Activated naive CD8-positive, alpha-beta T cell treated with anti-CD3 and anti-CD28 coated beads for 36 hours (primary cell): ENCODE measurements around the gene KRTAP10-9. TPM values are rescaled to one million over a fixed set of nuclear protein-coding genes. Genes with fewer than 3 reads are reported as not detected.
A peak's percentile ranks its signal among the peaks of the same experiment; 100 is the strongest.
"Not testable (repeated sequence)": the region's sequence is repeated elsewhere in the genome, so short reads cannot be mapped to it uniquely, and the experiment has no call there.

Source experiments
- DNase-seq: peaks from one replicate; pipeline ENCODE4 v3.0.0; 2021
- H3K27ac Mint-ChIP-seq: one replicate; pipeline ENCODE4 v1.8.0; 2022; ENCODE audit warnings: mild to moderate bottlenecking, moderate library complexity, mixed read lengths
- H3K27me3 Mint-ChIP-seq: one replicate; pipeline ENCODE4 v1.8.0; 2022; ENCODE audit warnings: mild to moderate bottlenecking, mixed read lengths
- H3K36me3 Mint-ChIP-seq: one replicate; pipeline ENCODE4 v1.8.0; 2021; ENCODE audit warnings: mild to moderate bottlenecking, mixed read lengths
- H3K4me1 Mint-ChIP-seq: one replicate; pipeline ENCODE4 v1.8.0; 2021; ENCODE audit warnings: mixed read lengths
- H3K4me3 Mint-ChIP-seq: one replicate; pipeline ENCODE4 v1.8.0; 2022; ENCODE audit warnings: mild to moderate bottlenecking, moderate library complexity, mixed read lengths
- H3K9me3 Mint-ChIP-seq: one replicate; pipeline ENCODE4 v1.8.0; 2022; ENCODE audit warnings: mixed read lengths
- total RNA-seq, 2 experiments: library from RNA; stranded (reverse); gene quantifications; one replicate each; pipeline ENCODE4 v1.2.3, GENCODE V29; 2021

KRTAP10-9 gene
- total RNA-seq, 2 experiments from 2014 or later, result not detected

- H3K27me3 Mint-ChIP-seq, result no peaks in the 10 kb centered on the region
- H3K9me3 Mint-ChIP-seq, result peaks cover 26% of the 10 kb centered on the region
- no peak for DNase-seq
- H3K4me1 Mint-ChIP-seq, result peaks cover 24% of the 10 kb centered on the region
- H3K36me3 Mint-ChIP-seq, result peaks cover 24% of the 10 kb centered on the region
- H3K4me3 Mint-ChIP-seq, result no peak overlapping the region
- H3K27ac Mint-ChIP-seq, result no peak overlapping the region
Observed at GRCh38 chr21:44616591-44616926, 10.3 kb upstream of the KRTAP10-9 start.

- Mint-ChIP-seq H3K4me3 (no peak overlapping the region), H3K27me3 (no peaks in the 10 kb centered on the region), H3K27ac (no peak overlapping the region), H3K9me3 (peaks cover 27% of the 10 kb centered on the region), H3K36me3 (peaks cover 24% of the 10 kb centered on the region), H3K4me1 (peaks cover 24% of the 10 kb centered on the region)
- DNase-seq, result no peak
Observed at GRCh38 chr21:44617071-44617501, 9.8 kb upstream of the KRTAP10-9 start.

- H3K36me3 Mint-ChIP-seq, result peaks cover 26% of the 10 kb centered on the region
- H3K4me1 Mint-ChIP-seq, result peaks cover 24% of the 10 kb centered on the region
- no peaks in the 10 kb centered on the region for H3K27me3 Mint-ChIP-seq
- H3K27ac Mint-ChIP-seq, result peak overlapping the region; percentile 88
- H3K4me3 Mint-ChIP-seq, result peak overlapping the region; percentile 12
- DNase-seq, result no peak
- H3K9me3 Mint-ChIP-seq, result peaks cover 30% of the 10 kb centered on the region
Observed at GRCh38 chr21:44618504-44618903, 8.4 kb upstream of the KRTAP10-9 start.

GRCh38 chr21:44618909-44619308 lies 8.0 kb upstream of the KRTAP10-9 start:
- H3K27me3 Mint-ChIP-seq, result no peaks in the 10 kb centered on the region
- peak overlapping the region; percentile 88 for H3K27ac Mint-ChIP-seq
- peaks cover 27% of the 10 kb centered on the region for H3K36me3 Mint-ChIP-seq
- H3K9me3 Mint-ChIP-seq, result peaks cover 34% of the 10 kb centered on the region
- peak overlapping the region; percentile 29 for H3K4me3 Mint-ChIP-seq
- DNase-seq, result peak; percentile 36
- H3K4me1 Mint-ChIP-seq, result peaks cover 24% of the 10 kb centered on the region

GRCh38 chr21:44619886-44620285 lies 7.0 kb upstream of the KRTAP10-9 start:
- H3K27me3 Mint-ChIP-seq, result no peaks in the 10 kb centered on the region
- H3K36me3 Mint-ChIP-seq, result peaks cover 35% of the 10 kb centered on the region
- no peak overlapping the region for H3K27ac Mint-ChIP-seq
- H3K4me1 Mint-ChIP-seq, result peaks cover 24% of the 10 kb centered on the region
- no peak for DNase-seq
- H3K9me3 Mint-ChIP-seq, result peaks cover 43% of the 10 kb centered on the region
- H3K4me3 Mint-ChIP-seq, result no peak overlapping the region

- Mint-ChIP-seq H3K4me3 (no peak overlapping the region), H3K36me3 (peaks cover 32% of the 10 kb centered on the region), H3K27me3 (no peaks in the 10 kb centered on the region)
Observed at GRCh38 chr21:44623575-44623974, 3.3 kb upstream of the KRTAP10-9 start.

DNA sequence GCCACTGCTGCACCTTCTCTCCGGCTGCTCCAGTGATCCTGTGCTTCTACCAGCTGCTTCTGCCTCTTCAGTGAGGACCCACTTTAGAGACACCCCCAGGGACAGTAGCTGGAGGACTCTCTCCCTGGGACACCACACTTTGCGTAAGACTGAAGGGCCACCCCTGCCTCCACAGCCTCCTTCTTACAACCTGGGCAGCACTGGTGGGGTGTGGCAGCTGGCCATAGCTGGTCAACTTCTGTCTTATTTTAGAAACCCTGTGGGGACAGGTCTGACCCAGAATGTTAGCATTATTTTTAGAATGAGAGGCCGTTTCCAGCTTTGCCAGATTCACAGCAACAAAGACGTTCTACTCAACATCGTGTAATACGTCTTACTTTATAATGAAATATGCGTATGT lies 1.1 kb upstream of the KRTAP10-9 start:
- H3K4me1 Mint-ChIP-seq, result peaks cover 22% of the 10 kb centered on the region
- DNase-seq, result no peak
- H3K27ac Mint-ChIP-seq, result no peak overlapping the region
- no peak overlapping the region for H3K4me3 Mint-ChIP-seq
- H3K36me3 Mint-ChIP-seq, result peaks cover 24% of the 10 kb centered on the region
- peaks cover 32% of the 10 kb centered on the region for H3K9me3 Mint-ChIP-seq
- no peaks in the 10 kb centered on the region for H3K27me3 Mint-ChIP-seq

More at GRCh38 chr21:44623575-44623974, 3.3 kb upstream of the KRTAP10-9 start:
- Mint-ChIP-seq H3K27ac (no peak overlapping the region), H3K4me1 (peaks cover 16% of the 10 kb centered on the region), H3K9me3 (peaks cover 41% of the 10 kb centered on the region)
- no peak for DNase-seq

GRCh38 chr21:44626262-44626661 lies 631 bp upstream of the KRTAP10-9 start:
- no peak overlapping the region for H3K27ac Mint-ChIP-seq
- H3K27me3 Mint-ChIP-seq, result no peaks in the 10 kb centered on the region
- H3K9me3 Mint-ChIP-seq, result peaks cover 34% of the 10 kb centered on the region
- peaks cover 22% of the 10 kb centered on the region for H3K4me1 Mint-ChIP-seq
- peaks cover 27% of the 10 kb centered on the region for H3K36me3 Mint-ChIP-seq
- no peak overlapping the region for H3K4me3 Mint-ChIP-seq
- no peak for DNase-seq

GRCh38 chr21:44627181-44627822 lies 409 bp downstream of the KRTAP10-9 start:
- Mint-ChIP-seq H3K4me1 (peaks cover 22% of the 10 kb centered on the region), H3K9me3 (peaks cover 39% of the 10 kb centered on the region), H3K36me3 (peaks cover 30% of the 10 kb centered on the region)
- not testable (repeated sequence) for DNase-seq, H3K27me3 Mint-ChIP-seq, H3K4me3 Mint-ChIP-seq, H3K27ac Mint-ChIP-seq

DNA sequence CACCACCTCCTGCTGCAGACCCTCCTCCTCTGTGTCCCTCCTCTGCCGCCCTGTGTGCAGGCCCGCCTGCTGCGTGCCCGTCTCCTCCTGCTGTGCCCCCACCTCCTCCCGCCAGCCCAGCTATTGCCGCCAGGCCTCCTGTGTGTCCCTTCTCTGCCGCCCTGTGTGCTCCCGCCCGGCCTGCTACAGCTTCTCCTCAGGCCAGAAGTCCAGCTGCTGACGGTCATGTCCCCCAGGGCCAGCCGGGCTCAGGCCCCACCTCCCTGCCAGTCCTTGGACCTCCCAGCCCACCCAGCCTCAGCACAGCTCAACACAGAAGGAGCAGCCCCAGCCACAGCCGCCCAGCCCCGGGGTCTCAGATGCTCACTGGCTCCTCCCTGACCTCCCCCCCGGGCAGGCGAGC lies 939 bp downstream of the KRTAP10-9 start:
- H3K4me1 Mint-ChIP-seq, result peaks cover 22% of the 10 kb centered on the region
- not testable (repeated sequence) for H3K27ac Mint-ChIP-seq, H3K4me3 Mint-ChIP-seq, DNase-seq, H3K27me3 Mint-ChIP-seq
- peaks cover 30% of the 10 kb centered on the region for H3K36me3 Mint-ChIP-seq
- H3K9me3 Mint-ChIP-seq, result peaks cover 40% of the 10 kb centered on the region

DNA sequence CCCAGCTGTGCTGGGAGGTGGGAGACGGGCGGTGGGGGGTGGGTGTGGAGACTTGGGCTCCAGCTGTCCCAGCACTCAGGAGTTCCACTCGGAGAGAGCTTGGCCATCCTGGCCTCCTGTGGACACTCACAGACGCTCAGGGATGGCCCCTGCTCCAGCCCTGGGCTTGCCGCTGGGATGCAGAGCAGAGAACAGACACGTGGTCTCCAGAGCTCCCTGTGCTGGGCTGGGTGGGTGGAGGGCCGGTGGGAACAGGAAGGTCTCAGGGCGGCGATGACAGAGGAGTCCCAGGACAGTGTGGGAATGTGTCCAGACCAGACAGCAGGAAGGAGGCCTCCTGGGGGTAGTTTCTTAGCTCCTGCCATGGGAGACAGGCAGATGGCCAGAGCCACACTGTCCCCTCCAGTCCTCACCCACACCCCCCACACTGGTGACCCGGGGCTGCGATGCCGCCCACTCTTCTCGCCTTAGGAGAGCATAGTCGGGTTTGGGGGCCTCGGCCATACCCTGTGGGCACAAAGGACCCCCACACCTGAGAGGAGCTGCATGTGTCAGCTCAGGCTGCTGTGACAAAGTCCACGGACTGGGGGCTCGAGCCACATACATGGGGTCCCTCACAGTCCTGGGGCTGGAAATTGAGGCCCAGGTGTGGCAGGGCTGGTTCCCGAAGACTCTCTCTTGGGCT lies 2.0 kb downstream of the KRTAP10-9 start:
- H3K27me3 Mint-ChIP-seq, result no peaks in the 10 kb centered on the region
- no peak overlapping the region for H3K4me3 Mint-ChIP-seq
- peaks cover 40% of the 10 kb centered on the region for H3K9me3 Mint-ChIP-seq
- peaks cover 29% of the 10 kb centered on the region for H3K36me3 Mint-ChIP-seq
- H3K4me1 Mint-ChIP-seq, result peaks cover 22% of the 10 kb centered on the region
- no peak for DNase-seq
- H3K27ac Mint-ChIP-seq, result no peak overlapping the region

GRCh38 chr21:44630440-44630839 lies 3.5 kb downstream of the KRTAP10-9 start:
- DNase-seq, result no peak
- H3K36me3 Mint-ChIP-seq, result peaks cover 21% of the 10 kb centered on the region
- no peak overlapping the region for H3K4me3 Mint-ChIP-seq
- peaks cover 28% of the 10 kb centered on the region for H3K9me3 Mint-ChIP-seq
- H3K27me3 Mint-ChIP-seq, result no peaks in the 10 kb centered on the region
- H3K4me1 Mint-ChIP-seq, result peaks cover 22% of the 10 kb centered on the region
- H3K27ac Mint-ChIP-seq, result peak overlapping the region; percentile 63

DNA sequence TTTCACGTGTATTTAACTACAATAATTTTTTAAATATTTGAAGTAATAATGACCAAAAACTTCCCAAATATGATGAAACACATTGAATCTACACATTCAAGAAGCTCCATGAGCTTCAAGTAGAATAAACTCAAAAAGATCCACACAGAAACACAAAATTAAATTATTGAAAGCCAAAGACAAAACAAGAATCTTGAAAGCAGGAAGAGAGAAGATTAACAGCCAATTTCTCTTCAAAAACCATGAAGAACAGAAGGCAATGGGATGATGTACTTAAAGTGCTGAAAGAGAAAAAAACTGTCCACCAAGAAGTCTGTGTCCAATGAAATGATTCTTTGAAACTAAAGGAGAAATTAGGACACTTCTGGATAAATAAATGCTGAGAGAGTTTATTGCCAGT lies 5.2 kb downstream of the KRTAP10-9 start:
- peaks cover 21% of the 10 kb centered on the region for H3K36me3 Mint-ChIP-seq
- no peaks in the 10 kb centered on the region for H3K27me3 Mint-ChIP-seq
- no peak overlapping the region for H3K27ac Mint-ChIP-seq
- H3K4me1 Mint-ChIP-seq, result peaks cover 20% of the 10 kb centered on the region
- H3K9me3 Mint-ChIP-seq, result peaks cover 28% of the 10 kb centered on the region
- DNase-seq, result no peak
- no peak overlapping the region for H3K4me3 Mint-ChIP-seq

DNA sequence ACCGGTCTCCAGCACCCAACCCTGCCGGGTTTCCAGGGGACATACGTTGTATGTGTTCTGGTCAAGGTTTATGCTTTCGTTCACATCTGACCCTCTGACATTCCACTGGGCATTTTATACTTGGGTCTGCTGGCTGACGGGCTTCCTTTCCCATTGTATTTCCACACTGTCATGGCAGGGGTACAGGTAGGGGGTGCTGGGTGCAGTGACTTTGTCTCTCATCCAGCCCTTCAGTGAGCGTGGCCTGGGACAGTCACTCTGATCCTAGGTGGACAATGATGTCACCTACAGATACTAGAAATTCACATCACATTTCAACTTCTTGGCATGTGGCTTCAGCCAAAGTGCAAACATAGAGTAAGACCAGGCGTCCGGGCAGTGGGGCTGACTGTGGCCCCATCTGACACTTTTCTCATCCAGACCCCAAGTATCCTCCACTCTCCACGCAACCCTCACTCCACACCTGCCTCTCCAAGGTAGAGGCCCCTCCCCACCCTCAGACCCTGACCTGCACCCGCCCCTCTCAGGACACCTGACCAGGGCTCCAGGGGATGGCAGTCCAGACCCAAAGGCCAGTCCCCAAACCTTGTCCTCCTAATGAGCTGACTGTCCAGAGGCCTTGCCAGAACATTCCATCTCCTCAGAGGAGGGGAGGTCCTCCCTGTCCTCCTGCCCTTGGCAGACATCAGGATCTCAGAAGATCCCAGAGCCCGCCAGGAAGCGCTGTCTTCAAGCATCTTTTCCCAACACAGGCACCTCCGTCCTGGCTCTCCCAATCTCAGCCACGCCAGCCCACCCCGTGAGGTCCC lies 9.5 kb downstream of the KRTAP10-9 start:
- H3K36me3 Mint-ChIP-seq, result peaks cover 8% of the 10 kb centered on the region
- no peaks in the 10 kb centered on the region for H3K27me3 Mint-ChIP-seq
- no peak for DNase-seq
- peaks cover 19% of the 10 kb centered on the region for H3K9me3 Mint-ChIP-seq
- no peak overlapping the region for H3K4me3 Mint-ChIP-seq
- H3K4me1 Mint-ChIP-seq, result no peaks in the 10 kb centered on the region
- H3K27ac Mint-ChIP-seq, result no peak overlapping the region
